Measurements from ENCODE around the gene OXSM.
A peak's percentile ranks its signal among the peaks of the same experiment; 100 is the strongest.

OXSM gene

DNA sequence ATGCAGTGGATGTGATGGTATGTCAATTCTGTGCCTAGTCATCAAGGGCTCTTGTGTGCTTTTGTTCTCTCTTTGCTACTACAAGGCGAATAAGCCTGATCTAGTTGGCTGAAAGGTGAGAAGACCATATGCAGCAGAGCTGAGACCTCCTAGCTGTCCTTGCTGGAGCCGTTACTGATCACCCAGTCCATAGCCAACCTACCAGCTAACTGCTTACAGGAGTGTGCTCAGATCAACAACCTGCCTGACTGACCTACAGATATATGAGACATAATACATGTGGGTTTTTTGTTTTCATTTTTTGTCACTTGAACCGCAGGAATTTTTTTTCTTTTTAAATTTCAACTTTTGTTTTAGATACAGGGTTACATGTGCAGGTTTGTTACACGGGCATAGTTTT lies 22.8 kb downstream of the OXSM start:
- no peak for DNase-seq

- DNase-seq = no peak
Observed at GRCh38 chr3:25817107-25817506, 27.2 kb downstream of the OXSM start.

- no peak for DNase-seq
Observed at GRCh38 chr3:25817638-25818037, 27.7 kb downstream of the OXSM start.

- DNase-seq = no peak
Observed at GRCh38 chr3:25818335-25818734, 28.4 kb downstream of the OXSM start.

DNA sequence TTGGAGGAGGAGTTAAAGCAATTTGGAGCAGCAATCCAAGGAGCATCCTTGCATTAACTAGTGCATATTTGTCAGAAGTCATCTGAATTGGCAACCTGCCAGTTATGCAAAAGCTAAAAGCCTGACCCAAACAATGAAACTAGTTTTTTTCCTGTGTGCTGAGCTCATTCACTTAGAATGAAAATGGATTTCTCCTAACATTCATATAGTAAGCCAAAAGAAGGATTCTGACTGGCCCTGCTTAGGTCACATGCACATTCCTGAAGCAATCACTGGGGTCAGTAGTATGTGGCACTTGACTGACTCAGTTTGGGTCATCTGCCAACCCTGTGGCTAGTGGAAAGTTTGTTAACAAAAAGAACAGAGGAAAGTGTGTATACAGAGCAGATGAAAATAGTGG lies 30.5 kb downstream of the OXSM start:
- DNase-seq = no peak

GRCh38 chr3:25820816-25821486 lies 31.1 kb downstream of the OXSM start:
- DNase-seq = no peak

DNA sequence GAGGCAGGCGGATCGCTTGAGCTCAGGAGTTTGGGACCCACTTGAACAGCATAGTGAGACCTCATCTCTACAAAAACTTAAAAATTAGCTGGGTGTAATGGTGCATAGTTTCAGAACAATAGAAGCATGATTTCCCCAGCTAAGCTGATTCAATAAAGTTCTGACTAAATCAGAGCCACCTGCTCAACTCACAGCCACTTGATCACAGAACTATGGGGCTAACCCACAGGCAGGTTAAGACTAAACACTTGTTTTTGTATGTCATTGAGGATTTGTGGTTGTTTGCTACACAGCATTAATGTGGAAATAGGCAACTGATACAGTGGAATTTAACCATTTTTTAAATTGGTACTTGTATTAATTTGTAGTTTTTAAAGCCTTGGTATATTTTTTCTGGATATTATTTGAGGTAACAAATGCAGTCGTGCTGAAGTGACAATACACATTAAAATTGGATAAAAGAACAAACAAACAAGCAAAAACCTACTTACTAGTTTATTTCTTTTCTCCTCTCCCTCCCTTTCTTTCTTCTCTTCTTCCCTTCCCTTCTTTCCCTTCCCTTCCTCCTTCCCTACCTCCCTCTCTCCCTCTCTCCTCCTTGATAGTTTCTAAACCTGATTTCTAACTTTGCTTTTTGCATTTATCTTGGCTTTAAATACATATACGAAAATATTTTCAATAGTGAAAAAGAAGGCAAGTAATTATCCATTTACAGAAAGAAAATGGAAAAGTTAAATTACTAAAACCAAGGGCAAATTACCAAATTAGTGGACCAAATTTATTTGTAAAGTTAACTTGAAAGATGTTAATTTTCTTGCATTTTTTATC lies 32.1 kb downstream of the OXSM start:
- no peak for DNase-seq

GRCh38 chr3:25823314-25823713 lies 33.4 kb downstream of the OXSM start:
- DNase-seq = no peak

DNA sequence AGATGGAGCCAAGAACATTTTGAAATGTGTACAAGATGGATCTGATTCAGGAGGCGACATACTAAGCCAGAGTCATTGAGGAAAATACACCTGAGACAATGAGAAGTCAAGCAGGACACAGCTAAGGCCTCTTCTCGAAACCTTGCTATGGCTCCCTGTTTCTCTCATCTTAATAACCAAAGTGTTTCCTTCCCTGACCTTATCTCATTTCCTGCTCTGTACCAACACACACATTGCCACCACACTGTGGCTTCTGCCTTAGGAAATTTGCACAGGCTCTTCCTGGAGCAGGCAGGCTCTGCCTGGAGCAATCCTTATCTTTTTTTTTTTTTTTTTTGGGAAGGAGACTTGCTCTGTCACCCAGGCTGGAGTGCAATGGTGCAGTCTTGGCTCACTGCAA lies 36.6 kb downstream of the OXSM start:
- no peak for DNase-seq

DNA sequence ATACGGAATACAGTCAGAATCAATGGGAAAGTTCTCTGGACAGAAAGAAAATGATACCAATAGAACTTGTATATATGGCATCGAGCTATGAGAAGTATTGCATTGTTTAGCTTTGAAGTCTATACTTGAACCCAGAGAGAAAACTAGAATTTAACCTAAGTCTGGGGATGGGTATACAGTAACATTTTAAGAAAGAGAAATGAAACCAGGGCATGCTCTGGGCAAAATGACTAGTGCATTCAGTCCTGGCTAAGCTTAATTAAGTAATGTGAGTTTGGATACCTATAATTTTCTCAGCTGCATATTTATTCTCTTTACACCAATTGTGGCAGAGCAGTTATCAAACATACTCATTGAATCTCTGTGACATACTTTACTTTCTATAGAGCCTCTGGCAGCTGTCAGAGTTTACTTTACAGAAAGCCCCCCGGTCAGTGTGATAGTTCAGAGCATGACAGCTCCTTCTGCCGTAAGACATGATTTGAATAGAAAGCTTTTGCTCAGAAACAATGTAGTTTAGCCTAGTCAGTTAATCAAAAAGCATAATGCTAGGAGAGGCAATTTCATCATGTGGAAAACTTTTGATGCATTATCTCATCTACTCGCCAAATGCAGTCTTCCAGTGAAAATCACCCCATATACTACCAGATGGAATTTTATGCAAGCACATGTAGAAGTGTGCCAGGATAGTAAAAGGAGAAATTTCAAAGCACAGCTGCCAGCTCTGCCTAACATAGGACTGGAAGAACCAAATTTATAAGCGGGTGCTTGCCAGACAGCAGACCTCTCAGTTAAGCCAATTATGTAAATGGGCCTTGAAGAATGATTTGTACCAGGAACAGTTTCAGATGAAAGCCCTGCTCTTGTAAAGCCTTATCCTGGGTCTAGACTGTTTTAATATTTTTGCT lies 40.7 kb downstream of the OXSM start:
- peak; percentile 84 for DNase-seq

- DNase-seq = no peak
Observed at GRCh38 chr3:25831578-25831977, 41.7 kb downstream of the OXSM start.

GRCh38 chr3:25834346-25834745 lies 44.5 kb downstream of the OXSM start:
- no peak for DNase-seq

- DNase-seq = no peak
Observed at GRCh38 chr3:25836579-25836978, 46.7 kb downstream of the OXSM start.

DNA sequence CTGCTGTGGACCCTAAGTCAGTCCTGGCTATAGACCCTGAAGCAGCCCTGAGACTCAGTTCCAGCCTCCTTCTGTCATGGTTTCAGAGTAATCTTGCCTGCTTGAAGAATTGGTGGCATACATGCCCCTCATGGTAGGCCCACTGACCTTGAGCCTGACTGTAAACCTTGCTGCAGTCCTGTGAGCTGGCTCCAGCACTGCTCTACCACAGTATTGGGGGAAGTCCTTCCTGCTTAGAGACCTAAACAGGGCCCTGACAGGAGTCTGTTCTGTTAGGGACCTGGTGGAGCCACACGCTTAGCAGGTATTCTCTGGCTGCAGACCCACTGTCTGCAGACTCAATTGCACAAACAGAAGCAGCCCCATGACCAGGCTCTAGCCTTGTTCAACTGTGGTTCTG lies 47.1 kb downstream of the OXSM start:
- no peak for DNase-seq

GRCh38 chr3:25840099-25840498 lies 50.2 kb downstream of the OXSM start:
- DNase-seq = no peak

DNA sequence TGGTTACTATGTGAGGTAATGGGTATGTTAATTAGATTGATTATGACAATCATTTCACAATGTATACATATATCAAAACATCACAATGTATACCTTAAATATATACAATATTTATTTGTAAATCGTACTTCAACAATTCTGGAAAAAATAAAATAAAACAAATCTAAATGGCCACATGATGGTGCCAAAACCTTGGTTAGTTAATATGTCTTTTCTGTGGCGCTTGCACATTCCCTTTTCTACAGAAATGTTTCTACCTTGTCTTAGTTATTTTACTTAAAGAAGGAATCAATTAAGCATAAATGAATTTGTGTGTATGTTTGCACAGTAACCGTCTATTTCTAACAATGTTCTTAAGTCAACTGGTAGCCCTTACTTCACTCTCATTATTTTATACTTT lies 53.4 kb downstream of the OXSM start:
- DNase-seq = no peak

Data from NCI-H446 treated with DMSO at 0.1 percent for 48 hours (cell line).